ENCODE measurements around the gene CARNS1. TPM values are rescaled to one million over a fixed set of nuclear protein-coding genes. Genes with fewer than 3 reads are reported as not detected.
A peak's percentile ranks its signal among the peaks of the same experiment; 100 is the strongest.

Gene CARNS1
- total RNA-seq, 1 experiment from 2014 or later, result 0.07 TPM

GRCh38 chr11:67384851-67385366 lies 30.6 kb upstream of the CARNS1 start:
- ChIA-PET POLR2A (interaction anchor here (1.2 to 8.9 kb wide), 2 partner anchors 11 to 30 kb away, joined by 3 to 144 read pairs; partner anchors contain the start of genes CLCF1 and POLD4), CTCF (interaction anchor here (0.7 to 19.3 kb wide), 4 partner anchors 13 to 175 kb away, joined by 3 to 659 read pairs (median 4); partner anchors contain the start of gene POLD4)
- intact Hi-C loops (cut with micrococcal nuclease), result loop anchor here (5.0 kb wide), 1 partner anchor 38 kb away; no protein-coding TSS in a partner anchor
- TF ChIP-seq, protein P1, sequence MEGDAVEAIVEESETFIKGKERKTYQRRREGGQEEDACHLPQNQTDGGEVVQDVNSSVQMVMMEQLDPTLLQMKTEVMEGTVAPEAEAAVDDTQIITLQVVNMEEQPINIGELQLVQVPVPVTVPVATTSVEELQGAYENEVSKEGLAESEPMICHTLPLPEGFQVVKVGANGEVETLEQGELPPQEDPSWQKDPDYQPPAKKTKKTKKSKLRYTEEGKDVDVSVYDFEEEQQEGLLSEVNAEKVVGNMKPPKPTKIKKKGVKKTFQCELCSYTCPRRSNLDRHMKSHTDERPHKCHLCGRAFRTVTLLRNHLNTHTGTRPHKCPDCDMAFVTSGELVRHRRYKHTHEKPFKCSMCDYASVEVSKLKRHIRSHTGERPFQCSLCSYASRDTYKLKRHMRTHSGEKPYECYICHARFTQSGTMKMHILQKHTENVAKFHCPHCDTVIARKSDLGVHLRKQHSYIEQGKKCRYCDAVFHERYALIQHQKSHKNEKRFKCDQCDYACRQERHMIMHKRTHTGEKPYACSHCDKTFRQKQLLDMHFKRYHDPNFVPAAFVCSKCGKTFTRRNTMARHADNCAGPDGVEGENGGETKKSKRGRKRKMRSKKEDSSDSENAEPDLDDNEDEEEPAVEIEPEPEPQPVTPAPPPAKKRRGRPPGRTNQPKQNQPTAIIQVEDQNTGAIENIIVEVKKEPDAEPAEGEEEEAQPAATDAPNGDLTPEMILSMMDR (IDR thresholded peaks at IDR 0.05; ENCODE audit: unreplicated experiment), result no peak
- DNase-seq (ENCODE audit: unreplicated experiment), result peak; percentile 87
- no peaks in the 10 kb centered on the region for H3K9me3 Mint-ChIP-seq (ENCODE audit: unreplicated experiment)
- BruUV-seq (replicated peaks), result no TSS peak
- H3K27ac Mint-ChIP-seq (ENCODE audit: low read depth, unreplicated experiment), result no peak overlapping the region
- H3K4me1 Mint-ChIP-seq (ENCODE audit: insufficient read depth, unreplicated experiment), result peaks cover 35% of the 10 kb centered on the region
- no peaks in the 10 kb centered on the region for H3K27me3 Mint-ChIP-seq (ENCODE audit: insufficient read depth, unreplicated experiment)
- no peak overlapping the region for H3K4me3 Mint-ChIP-seq (ENCODE audit: unreplicated experiment)
- peaks cover 17% of the 10 kb centered on the region for H3K36me3 Mint-ChIP-seq (ENCODE audit: insufficient read depth, unreplicated experiment)

- no TSS peak for BruUV-seq (replicated peaks)
- TF ChIP-seq, protein P1 (IDR thresholded peaks at IDR 0.05; ENCODE audit: unreplicated experiment), result no peak
- no peaks in the 10 kb centered on the region for H3K27me3 Mint-ChIP-seq (ENCODE audit: insufficient read depth, unreplicated experiment)
- H3K4me1 Mint-ChIP-seq (ENCODE audit: insufficient read depth, unreplicated experiment), result peaks cover 28% of the 10 kb centered on the region
- no peaks in the 10 kb centered on the region for H3K9me3 Mint-ChIP-seq (ENCODE audit: unreplicated experiment)
- DNase-seq (ENCODE audit: unreplicated experiment), result no peak
- POLR2A ChIA-PET, result interaction anchor here (1.1 to 8.9 kb wide), 4 partner anchors 11 to 41 kb away, joined by 3 to 144 read pairs (median 6); partner anchors contain the start of genes POLD4 and PPP1CA
- peaks cover 8% of the 10 kb centered on the region for H3K36me3 Mint-ChIP-seq (ENCODE audit: insufficient read depth, unreplicated experiment)
- H3K27ac Mint-ChIP-seq (ENCODE audit: low read depth, unreplicated experiment), result no peak overlapping the region
- CTCF ChIA-PET, result interaction anchor here (0.6 to 19.3 kb wide), 5 partner anchors 14 to 311 kb away, joined by 3 to 659 read pairs (median 5); partner anchors contain the start of genes POLD4 and PPP1CA
- intact Hi-C loops (cut with micrococcal nuclease), result no loop called here
- no peak overlapping the region for H3K4me3 Mint-ChIP-seq (ENCODE audit: unreplicated experiment)
These were observed 28.4 kb upstream of the CARNS1 start for GRCh38 chr11:67387069-67387468.

- H3K4me3 Mint-ChIP-seq (ENCODE audit: unreplicated experiment), result no peak overlapping the region
These were observed 28.0 kb upstream of the CARNS1 start for GRCh38 chr11:67387518-67387917.

GRCh38 chr11:67389477-67389876 lies 26.0 kb upstream of the CARNS1 start:
- peaks cover 19% of the 10 kb centered on the region for H3K36me3 Mint-ChIP-seq (ENCODE audit: insufficient read depth, unreplicated experiment)
- H3K9me3 Mint-ChIP-seq (ENCODE audit: unreplicated experiment), result no peaks in the 10 kb centered on the region
- peak overlapping the region; percentile 3 for H3K27ac Mint-ChIP-seq (ENCODE audit: low read depth, unreplicated experiment)
- no peak for DNase-seq (ENCODE audit: unreplicated experiment)
- intact Hi-C loops (cut with micrococcal nuclease), result no loop called here
- CTCF ChIA-PET, result interaction anchor here (0.6 to 3.1 kb wide), 4 partner anchors 8 to 918 kb away, joined by 3 to 15 read pairs (median 4); no protein-coding TSS in a partner anchor
- BruUV-seq (replicated peaks), result no TSS peak
- H3K4me1 Mint-ChIP-seq (ENCODE audit: insufficient read depth, unreplicated experiment), result peaks cover 28% of the 10 kb centered on the region
- POLR2A ChIA-PET, result no interaction called here
- no peaks in the 10 kb centered on the region for H3K27me3 Mint-ChIP-seq (ENCODE audit: insufficient read depth, unreplicated experiment)
- TF ChIP-seq, protein P1 (IDR thresholded peaks at IDR 0.05; ENCODE audit: unreplicated experiment), result peak; percentile 27
- H3K4me3 Mint-ChIP-seq (ENCODE audit: unreplicated experiment), result peak overlapping the region; percentile 69

More at GRCh38 chr11:67387518-67387917, 28.0 kb upstream of the CARNS1 start:
- TF ChIP-seq, protein P1 (IDR thresholded peaks at IDR 0.05; ENCODE audit: unreplicated experiment), result no peak
- Mint-ChIP-seq H3K36me3 (ENCODE audit: insufficient read depth, unreplicated experiment) (peaks cover 12% of the 10 kb centered on the region), H3K4me1 (ENCODE audit: insufficient read depth, unreplicated experiment) (peaks cover 26% of the 10 kb centered on the region), H3K27me3 (ENCODE audit: insufficient read depth, unreplicated experiment) (no peaks in the 10 kb centered on the region), H3K9me3 (ENCODE audit: unreplicated experiment) (no peaks in the 10 kb centered on the region), H3K27ac (ENCODE audit: low read depth, unreplicated experiment) (no peak overlapping the region)
- intact Hi-C loops (cut with micrococcal nuclease), result no loop called here
- ChIA-PET CTCF (interaction anchor here (1.0 to 19.3 kb wide), 4 partner anchors 14 to 70 kb away, joined by 3 to 659 read pairs (median 6); partner anchors contain the start of genes POLD4 and PPP1CA), POLR2A (interaction anchor here (1.1 to 8.9 kb wide), 3 partner anchors 14 to 41 kb away, joined by 3 to 144 read pairs (median 8); partner anchors contain the start of genes POLD4 and PPP1CA)
- no peak for DNase-seq (ENCODE audit: unreplicated experiment)
- no TSS peak for BruUV-seq (replicated peaks)

All from MCF 10A (cell line).